H1 (cell line): ENCODE data around the gene DGKI. TPM values are rescaled to one million over a fixed set of nuclear protein-coding genes. Genes with fewer than 3 reads are reported as not detected.

Source experiments
- GTF2F1 ChIP-seq: IDR thresholded peaks from 2 replicates; pipeline ENCODE4 v1.6.1; 2012; ENCODE audit warnings: low read depth, low read length, improper control_type of control experiment, borderline replicate concordance
- TEAD4 ChIP-seq: IDR thresholded peaks from 2 replicates; pipeline ENCODE4 v1.6.1; 2012; ENCODE audit warnings: low read depth, low read length, inconsistent platforms, mixed read lengths
- polyA plus RNA-seq, 7 experiments: library from polyadenylated mRNA; depleted of rRNA in 3 of 7; stranded (reverse) in 5 of 7; unstranded in 2 of 7; fragments of >200 nt in 5 of 7; fragments of 200-250 nt in 2 of 7; gene quantifications; 1 replicate in 5 of 7; 2 replicates in 1 of 7; 4 replicates in 1 of 7; pipeline versions ENCODE4 v1.2.1 to v1.2.3, GENCODE V29; 2011 to 2013; ENCODE audit warnings: missing spikeins in 2 of 7, mixed read lengths in 2 of 7
- total RNA-seq: library from RNA; stranded (reverse); fragmentation: NEBNext Ultra II Directional; extraction: Animal tissue kit (Norgen Biotek cat#: 25700); gene quantifications from 2 replicates; pipeline ENCODE4 v1.2.1, GENCODE V29; 2021

The DGKI gene
- total and polyA plus RNA-seq, 2 of the 8 experiments (the other 6 are each of a cell fraction or from before 2014, with no cell fraction given) = 0.20 to 0.71 TPM

DNA sequence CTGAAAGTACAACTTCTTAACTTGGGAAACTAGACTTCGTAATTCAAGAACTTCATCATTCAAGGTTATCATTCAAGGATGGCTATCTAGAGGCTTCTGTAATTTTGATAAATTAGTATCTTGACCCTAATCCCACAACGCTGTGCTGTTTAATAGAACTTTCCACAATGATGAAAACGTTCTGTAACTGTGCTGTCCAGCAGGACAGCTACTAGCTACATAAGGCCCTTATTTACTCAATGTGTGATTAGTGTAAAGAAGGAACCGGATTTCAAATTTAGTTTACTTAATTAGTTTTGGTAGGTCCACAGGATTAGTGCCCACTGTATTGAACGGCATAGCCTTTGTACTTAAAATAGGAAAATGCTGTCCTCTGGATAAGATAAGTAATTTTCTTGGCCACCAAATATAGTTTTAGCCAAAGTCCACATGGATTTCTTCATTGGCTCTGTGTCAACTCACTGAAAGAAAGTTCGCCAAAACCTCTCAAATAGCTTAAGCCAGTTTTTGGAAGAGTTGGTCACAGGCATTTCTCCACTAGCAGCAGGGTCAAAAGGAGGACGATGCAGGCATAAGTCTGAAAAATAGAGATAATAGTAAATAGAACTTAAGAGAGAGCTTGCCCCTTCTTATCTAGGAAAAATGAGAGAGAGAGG, 17.3 kb downstream of the DGKI start (continued):
- TF ChIP-seq TEAD4 (no peak), GTF2F1 (no peak)
- TF ChIP-seq, all 59 proteins: peak for 0
